Measurements from ENCODE around the gene C19orf73. TPM values are rescaled to one million over a fixed set of nuclear protein-coding genes. Genes with fewer than 3 reads are reported as not detected.
"Not testable (repeated sequence)": the region's sequence is repeated elsewhere in the genome, so short reads cannot be mapped to it uniquely, and the experiment has no call there.

The C19orf73 gene
- total RNA-seq, 3 donors from 2014 or later = 1.5 to 2.9 (median 2.6) TPM

DNA sequence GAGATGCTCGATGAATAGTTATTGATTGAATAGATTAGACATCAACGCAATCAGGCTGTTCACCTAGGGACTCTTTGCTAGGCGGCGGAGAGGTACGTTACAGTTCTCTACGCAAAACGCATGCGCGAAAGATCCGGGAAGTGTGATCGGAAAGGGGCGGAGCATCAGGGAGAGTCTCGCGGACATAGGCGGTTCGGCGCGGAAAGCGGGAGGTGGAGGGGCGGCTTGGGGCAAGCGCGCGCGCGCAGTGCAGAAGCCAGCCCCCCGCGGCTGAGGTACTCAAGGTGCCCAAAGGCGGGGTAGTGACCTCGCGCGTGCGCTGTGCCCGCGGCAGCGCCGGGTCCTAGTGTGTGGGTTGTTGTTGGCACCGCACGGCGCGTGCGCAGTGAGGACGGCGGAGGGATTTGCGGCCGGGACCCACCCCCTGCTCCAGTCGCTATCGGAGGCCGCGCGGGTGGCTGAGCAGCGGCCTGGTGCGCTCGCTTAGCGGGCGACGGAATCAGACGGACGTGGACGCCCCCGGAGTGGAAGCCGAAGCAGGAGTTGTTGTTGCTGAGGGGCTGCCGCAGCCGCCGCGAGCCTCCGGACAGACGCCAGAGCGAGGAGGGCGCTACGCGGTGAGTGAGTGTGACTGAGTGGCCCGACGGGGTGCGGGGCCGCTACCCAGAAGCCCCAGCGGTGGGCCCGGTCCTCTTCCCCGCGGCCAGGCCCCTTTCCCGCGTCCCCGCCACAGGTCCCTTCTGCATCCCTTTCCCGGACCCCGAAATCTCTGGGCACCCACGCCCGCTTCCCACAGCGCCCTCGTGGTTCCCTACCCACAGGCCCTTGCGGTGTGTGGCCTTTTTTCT lies 33.7 kb downstream of the C19orf73 start, which contains the start of gene SNRNP70:
TSS of gene SNRNP70 (plus strand) at position 432 of the 848 bp plus-strand sequence. CDS start 964 bp downstream, outside the sequence.
- ATAC-seq = peak; percentile 95 to 97
- H3K27me3 Mint-ChIP-seq (ENCODE audit: low read depth) = peaks cover 3% of the 10 kb centered on the region
- H3K4me3 Mint-ChIP-seq = peak within 1 kb of the TSS; percentile 99
- peaks cover 22% of the 10 kb centered on the region for H3K36me3 Mint-ChIP-seq (ENCODE audit: insufficient read depth)
- no peaks in the 10 kb centered on the region for H3K9me3 Mint-ChIP-seq
- H3K4me1 Mint-ChIP-seq (ENCODE audit: low read depth) = peaks cover 30% of the 10 kb centered on the region
- DNase-seq = peak; percentile 98

GRCh38 chr19:49084206-49085019 lies 34.5 kb downstream of the C19orf73 start:
- Mint-ChIP-seq H3K4me1 (ENCODE audit: low read depth) (peaks cover 28% of the 10 kb centered on the region), H3K36me3 (ENCODE audit: insufficient read depth) (peaks cover 20% of the 10 kb centered on the region), H3K4me3 (peak overlapping the region; percentile 99), H3K9me3 (no peaks in the 10 kb centered on the region), H3K27me3 (ENCODE audit: low read depth) (peaks cover 5% of the 10 kb centered on the region)
- ATAC-seq (no peak), DNase-seq (no peak)

DNA sequence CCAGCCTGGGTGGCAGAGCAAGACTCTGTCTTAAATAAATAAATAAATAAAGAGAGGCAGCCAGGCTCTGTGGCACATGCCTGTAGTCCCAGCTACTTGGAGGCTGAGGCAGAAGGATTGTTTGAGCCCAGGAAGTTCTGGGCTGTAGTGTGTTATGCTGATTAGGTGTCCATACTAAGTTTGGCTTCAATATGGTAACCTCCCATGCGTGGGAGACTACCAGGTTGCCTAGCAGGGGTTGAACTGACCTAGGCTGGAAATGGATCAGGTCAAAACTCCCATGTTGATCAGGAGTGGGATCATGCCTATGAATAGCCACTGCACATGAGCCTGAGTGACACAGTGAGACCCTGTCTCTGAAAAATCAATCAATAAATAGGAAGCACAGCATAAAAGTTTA lies 37.7 kb downstream of the C19orf73 start:
- H3K4me3 Mint-ChIP-seq = no peak overlapping the region
- peaks cover 16% of the 10 kb centered on the region for H3K27me3 Mint-ChIP-seq (ENCODE audit: low read depth)
- peaks cover 10% of the 10 kb centered on the region for H3K4me1 Mint-ChIP-seq (ENCODE audit: low read depth)
- ATAC-seq (no peak), DNase-seq (no peak)
- peaks cover 5% of the 10 kb centered on the region for H3K36me3 Mint-ChIP-seq (ENCODE audit: insufficient read depth)
- H3K9me3 Mint-ChIP-seq = no peaks in the 10 kb centered on the region

- Mint-ChIP-seq H3K36me3 (ENCODE audit: insufficient read depth) (no peaks in the 10 kb centered on the region), H3K9me3 (no peaks in the 10 kb centered on the region), H3K4me3 (no peak overlapping the region), H3K4me1 (ENCODE audit: low read depth) (peaks cover 6% of the 10 kb centered on the region), H3K27me3 (ENCODE audit: low read depth) (peaks cover 25% of the 10 kb centered on the region)
- ATAC-seq = no peak
- no peak for DNase-seq
Observed at GRCh38 chr19:49080392-49080791, 38.6 kb downstream of the C19orf73 start.

- not testable (repeated sequence) for H3K36me3 Mint-ChIP-seq (ENCODE audit: insufficient read depth); DNase-seq; ATAC-seq; H3K4me3 Mint-ChIP-seq; H3K9me3 Mint-ChIP-seq
- peaks cover 11% of the 10 kb centered on the region for H3K4me1 Mint-ChIP-seq (ENCODE audit: low read depth)
- H3K27me3 Mint-ChIP-seq (ENCODE audit: low read depth) = peaks cover 59% of the 10 kb centered on the region
Observed at GRCh38 chr19:49074869-49075268, 44.1 kb downstream of the C19orf73 start.

DNA sequence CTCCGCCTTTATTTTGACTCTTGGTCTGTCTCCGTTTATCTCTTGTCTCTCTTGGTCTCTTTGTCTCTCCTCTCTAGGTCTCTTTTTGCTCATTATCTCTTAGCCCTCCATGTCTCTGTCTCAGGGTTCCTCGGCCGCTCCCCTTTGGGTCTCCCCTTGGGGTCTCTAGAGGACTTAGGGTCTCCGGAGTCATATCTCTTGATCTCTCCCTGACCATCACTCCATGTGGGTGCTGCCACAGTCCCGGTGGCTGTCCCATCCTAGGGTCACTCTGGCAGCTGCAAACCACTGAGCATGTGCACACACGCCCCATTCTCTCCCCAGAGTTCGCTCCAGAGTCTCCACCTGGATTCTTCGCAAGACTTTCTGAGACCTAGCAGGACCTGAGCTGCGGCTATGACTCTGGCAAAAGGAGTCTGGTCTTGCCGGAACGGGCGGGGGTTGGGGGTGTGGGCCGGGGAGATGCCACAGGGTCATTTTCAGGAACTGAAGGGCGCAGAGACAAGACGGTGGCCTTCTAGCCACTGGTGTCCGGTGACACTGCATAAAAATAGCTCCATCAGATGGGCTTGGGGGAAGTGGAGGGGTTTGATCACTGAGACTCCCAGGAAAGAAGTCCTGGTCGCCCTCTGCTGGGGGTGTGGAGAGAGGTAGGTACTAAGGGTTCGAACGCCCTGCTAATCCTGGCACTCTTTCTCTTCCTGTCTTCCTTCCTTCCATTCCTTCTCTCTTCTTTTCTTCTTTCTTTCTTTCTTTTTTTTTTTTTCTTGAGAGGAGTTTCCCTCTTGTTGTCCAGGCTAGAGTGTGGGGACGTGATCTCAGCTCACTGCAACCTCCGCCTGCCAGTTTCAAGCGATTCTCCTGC lies 45.2 kb downstream of the C19orf73 start:
- Mint-ChIP-seq H3K4me3 (no peak overlapping the region), H3K27me3 (ENCODE audit: low read depth) (peaks cover 70% of the 10 kb centered on the region), H3K4me1 (ENCODE audit: low read depth) (peaks cover 11% of the 10 kb centered on the region), H3K36me3 (ENCODE audit: insufficient read depth) (peaks cover 2% of the 10 kb centered on the region), H3K9me3 (no peaks in the 10 kb centered on the region)
- ATAC-seq (peak in 1 of 2 donors; percentile 48), DNase-seq (no peak)

DNA sequence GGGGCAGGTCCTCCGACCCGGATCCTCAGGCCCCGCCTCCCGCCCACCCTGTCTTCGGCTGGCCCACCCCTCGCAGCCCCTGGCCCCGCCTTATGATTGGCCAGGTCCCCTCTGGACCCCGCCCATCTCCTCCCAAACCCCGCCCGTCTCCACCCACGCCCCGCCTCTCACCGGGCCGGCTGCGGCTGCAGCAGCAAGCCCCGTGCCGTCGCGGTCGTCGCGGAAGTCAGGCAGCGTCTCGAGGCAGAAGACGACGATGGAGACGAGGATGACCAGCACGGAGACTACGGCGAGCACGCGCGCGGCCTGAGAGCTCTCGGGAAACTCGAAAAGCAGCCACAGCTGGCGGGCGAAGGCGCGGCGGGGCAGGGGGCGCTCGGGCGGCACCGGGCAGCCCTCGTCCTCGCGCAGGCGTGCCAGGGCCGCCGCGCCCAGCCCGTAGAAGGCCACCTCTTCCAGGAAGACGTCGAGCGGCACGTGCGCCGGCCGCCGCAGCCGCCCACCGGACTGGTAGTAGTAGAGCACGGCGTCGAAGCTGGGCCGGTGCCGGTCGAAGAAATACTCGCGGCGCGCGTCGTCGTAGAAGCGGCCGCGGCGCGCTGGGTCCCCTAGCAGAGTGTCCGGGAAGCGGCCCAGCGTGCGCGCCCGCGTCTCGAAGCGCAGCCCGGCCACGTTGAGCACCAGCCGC lies 46.9 kb downstream of the C19orf73 start:
- Mint-ChIP-seq H3K9me3 (no peaks in the 10 kb centered on the region), H3K36me3 (ENCODE audit: insufficient read depth) (peaks cover 2% of the 10 kb centered on the region), H3K27me3 (ENCODE audit: low read depth) (peaks cover 78% of the 10 kb centered on the region), H3K4me3 (no peak overlapping the region), H3K4me1 (ENCODE audit: low read depth) (peaks cover 11% of the 10 kb centered on the region)
- peak; percentile 35 for DNase-seq
- no peak for ATAC-seq

- Mint-ChIP-seq H3K4me1 (ENCODE audit: low read depth) (peaks cover 11% of the 10 kb centered on the region), H3K36me3 (ENCODE audit: insufficient read depth) (peaks cover 2% of the 10 kb centered on the region), H3K9me3 (no peaks in the 10 kb centered on the region), H3K4me3 (no peak overlapping the region), H3K27me3 (ENCODE audit: low read depth) (peaks cover 80% of the 10 kb centered on the region)
- no peak for ATAC-seq
- no peak for DNase-seq
Observed at GRCh38 chr19:49070416-49070815, 48.5 kb downstream of the C19orf73 start.

DNA sequence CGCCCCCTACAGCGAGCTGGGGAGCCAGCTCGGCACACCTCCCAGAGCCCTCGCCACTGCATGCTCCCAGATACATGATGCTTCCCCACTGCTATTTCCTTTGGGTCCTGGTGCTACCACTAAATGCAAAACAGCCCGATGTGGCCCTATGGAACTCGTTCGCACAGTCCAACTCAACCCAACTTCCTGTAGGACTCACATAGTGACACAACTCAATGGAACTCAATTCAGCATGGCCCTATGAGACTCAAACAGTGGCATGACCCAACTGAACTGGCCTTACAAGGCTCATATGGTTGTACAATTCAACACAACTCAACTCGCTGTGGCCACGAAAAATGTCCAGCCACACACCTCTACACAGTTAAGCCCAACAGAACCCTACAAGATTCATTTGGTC lies 49.9 kb downstream of the C19orf73 start:
- Mint-ChIP-seq H3K27me3 (ENCODE audit: low read depth) (peaks cover 82% of the 10 kb centered on the region), H3K4me1 (ENCODE audit: low read depth) (peaks cover 11% of the 10 kb centered on the region), H3K36me3 (ENCODE audit: insufficient read depth) (peaks cover 2% of the 10 kb centered on the region), H3K9me3 (no peaks in the 10 kb centered on the region), H3K4me3 (no peak overlapping the region)
- DNase-seq = no peak
- ATAC-seq = no peak

Other genes starting within 250 kb of the C19orf73 start
- gene PPP1R15A, start 246.7 kb downstream of the C19orf73 start, total RNA-seq = 100 to 1,000 TPM in 2 of 3 donors, 10 to 100 TPM in 1; 76.0 to 134 (median 110) TPM
- under 1 TPM in 1 of 3 donors, not detected in 2; 0.69 TPM for gene TULP2, start 220.4 kb downstream of the C19orf73 start, total RNA-seq
- gene NUCB1, start 218.8 kb downstream of the C19orf73 start, total RNA-seq = 10 to 100 TPM; 88.5 to 90.0 (median 89.3) TPM
- gene DHDH, start 185.4 kb downstream of the C19orf73 start, total RNA-seq = not detected
- 100 to 1,000 TPM; 200 to 250 (median 203) TPM for gene BAX, start 164.3 kb downstream of the C19orf73 start, total RNA-seq
- gene FTL, start 153.8 kb downstream of the C19orf73 start, total RNA-seq = 1,000 to 10,000 TPM in 2 of 3 donors, 100 to 1,000 TPM in 1; 996 to 1,080 (median 1,001) TPM
- gene GYS1, start 125.8 kb downstream of the C19orf73 start, total RNA-seq = 10 to 100 TPM; 34.5 to 41.1 (median 35.5) TPM
- 100 to 1,000 TPM; 208 to 257 (median 230) TPM for gene RUVBL2, start 125.3 kb downstream of the C19orf73 start, total RNA-seq
- not detected for gene LHB, start 102.1 kb downstream of the C19orf73 start, total RNA-seq
- gene CGB3, start 94.8 kb downstream of the C19orf73 start, total RNA-seq = not detected
- gene CGB2, start 87.3 kb downstream of the C19orf73 start, total RNA-seq = not detected
- gene CGB1, start 82.2 kb downstream of the C19orf73 start, total RNA-seq = not detected
- gene CGB5, start 75.3 kb downstream of the C19orf73 start, total RNA-seq = not detected
- gene CGB8, start 70.0 kb downstream of the C19orf73 start, total RNA-seq = not detected
- gene CGB7, start 61.4 kb downstream of the C19orf73 start, total RNA-seq = not detected
- not detected for gene NTF4, start 54.3 kb downstream of the C19orf73 start, total RNA-seq
- gene KCNA7, start 46.4 kb downstream of the C19orf73 start, total RNA-seq = not detected
- 100 to 1,000 TPM; 278 to 294 (median 283) TPM for gene SNRNP70, start 33.7 kb downstream of the C19orf73 start, total RNA-seq
- gene LIN7B, start 4.8 kb downstream of the C19orf73 start, total RNA-seq = 1 to 10 TPM; 4.0 to 6.3 (median 4.2) TPM
- 1 to 10 TPM; 3.4 to 5.0 (median 4.0) TPM for gene PPFIA3, start 401 bp upstream of the C19orf73 start, total RNA-seq
- gene HRC, start 36.3 kb upstream of the C19orf73 start, total RNA-seq = not detected
- under 1 TPM; 0.37 to 0.43 (median 0.38) TPM for gene TRPM4, start 38.6 kb upstream of the C19orf73 start, total RNA-seq
- under 1 TPM; 0.20 to 0.92 (median 0.29) TPM for gene SLC6A16, start 206.0 kb upstream of the C19orf73 start, total RNA-seq
- gene CD37, start 216.3 kb upstream of the C19orf73 start, total RNA-seq = 100 to 1,000 TPM in 2 of 3 donors, 10 to 100 TPM in 1; 99.6 to 116 (median 106) TPM
- under 1 TPM in 2 of 3 donors, not detected in 1; 0.16 to 0.33 TPM for gene TEAD2, start 243.3 kb upstream of the C19orf73 start, total RNA-seq
- gene DKKL1, start 244.7 kb upstream of the C19orf73 start, total RNA-seq = not detected